Fibroblast of pulmonary artery (primary cell): ENCODE data around the gene TP53TG5.

Experiments
- DNase-seq: peaks from one replicate; pipeline ENCODE4 v3.0.0-alpha.2; 2010; ENCODE audit warnings: low read depth
- H3K4me3 ChIP-seq: replicated peaks from 2 replicates; pipeline ENCODE4 v1.5.1; 2011; ENCODE audit warnings: low read depth, mild to moderate bottlenecking, control low read depth, low read length, moderate library complexity
- CTCF ChIP-seq: IDR thresholded peaks from 2 replicates; pipeline ENCODE4 v1.5.1; 2011; ENCODE audit warnings: mild to moderate bottlenecking, control low read depth, low read length, inconsistent platforms; ENCODE audit errors: missing control alignments

TP53TG5 gene

DNA sequence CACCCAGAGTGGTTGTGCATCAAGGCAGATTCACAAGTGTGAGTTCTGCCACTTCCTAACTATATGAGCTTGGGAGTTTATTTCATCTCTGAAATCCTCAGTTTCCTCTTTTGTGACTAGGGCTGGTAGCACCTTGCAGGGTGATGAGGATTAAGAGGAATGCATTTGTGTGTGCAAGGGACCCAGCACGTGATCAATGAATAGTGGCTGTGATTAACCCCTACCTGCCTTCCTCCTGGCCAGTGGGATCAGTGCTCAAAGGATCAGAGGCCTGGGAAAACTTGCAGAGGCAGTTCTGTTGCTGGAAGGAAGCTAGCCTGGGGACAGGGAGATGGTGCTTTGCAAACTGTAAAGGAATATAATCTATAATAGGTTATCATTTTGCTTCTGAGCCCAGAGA is 37.2 kb downstream of the TP53TG5 start:
- no peak for TF ChIP-seq CTCF
- no peak overlapping the region for H3K4me3 ChIP-seq
- DNase-seq: no peak

DNA sequence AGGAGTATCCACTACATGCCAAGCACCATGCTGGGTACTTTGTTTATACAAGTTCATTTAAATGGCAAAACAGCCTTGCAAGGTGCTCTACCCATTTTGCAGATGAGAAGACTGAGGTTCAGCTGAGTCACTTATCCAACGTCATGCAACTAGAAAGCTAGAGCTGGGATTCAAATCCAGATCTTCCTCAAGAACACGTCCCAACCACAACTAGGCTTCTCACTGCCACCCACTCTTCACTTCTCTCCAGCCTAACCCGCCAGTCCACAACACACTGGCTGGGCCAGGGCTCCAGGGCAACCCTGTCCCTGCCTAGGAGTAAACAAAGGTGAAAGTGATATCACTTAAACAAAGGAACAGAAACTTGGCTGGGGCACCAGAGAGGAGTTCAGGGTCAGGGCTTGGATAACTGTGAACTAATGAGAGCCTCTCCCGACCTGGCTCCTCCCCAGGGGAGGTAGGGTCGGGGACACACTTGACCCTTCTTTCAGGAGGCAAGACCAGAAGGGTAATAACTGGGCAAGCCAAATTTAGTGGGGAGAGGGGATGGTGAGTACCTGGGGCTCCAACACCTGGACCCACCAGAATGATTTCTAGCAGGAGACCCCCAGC is 37.8 kb downstream of the TP53TG5 start:
- no peak overlapping the region for H3K4me3 ChIP-seq
- no peak for TF ChIP-seq CTCF
- no peak for DNase-seq

GRCh38 chr20:45339799-45340198 is 38.3 kb downstream of the TP53TG5 start:
- no peak for DNase-seq
- TF ChIP-seq CTCF: no peak
- no peak overlapping the region for H3K4me3 ChIP-seq

DNA sequence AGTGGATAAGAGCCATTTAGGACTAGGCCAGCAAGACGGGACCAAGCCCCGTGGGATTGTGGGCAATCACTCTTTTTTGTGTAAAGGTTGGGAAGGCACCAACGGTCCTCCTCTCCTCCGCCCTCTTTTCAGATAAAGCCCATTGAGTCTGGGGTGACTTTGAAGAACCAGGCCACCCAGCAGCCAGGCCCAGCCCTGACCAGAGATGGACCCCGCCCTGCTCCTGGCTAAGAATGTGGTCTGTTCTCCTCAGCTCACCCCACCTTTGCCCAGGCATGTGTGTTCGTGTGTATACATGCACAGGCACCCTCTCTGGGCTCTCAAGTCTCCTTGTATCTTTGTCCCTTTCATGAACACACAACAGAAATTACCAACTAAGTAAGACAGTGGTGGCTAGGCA is 39.0 kb downstream of the TP53TG5 start:
- H3K4me3 ChIP-seq: no peak overlapping the region
- no peak for TF ChIP-seq CTCF
- no peak for DNase-seq

DNA sequence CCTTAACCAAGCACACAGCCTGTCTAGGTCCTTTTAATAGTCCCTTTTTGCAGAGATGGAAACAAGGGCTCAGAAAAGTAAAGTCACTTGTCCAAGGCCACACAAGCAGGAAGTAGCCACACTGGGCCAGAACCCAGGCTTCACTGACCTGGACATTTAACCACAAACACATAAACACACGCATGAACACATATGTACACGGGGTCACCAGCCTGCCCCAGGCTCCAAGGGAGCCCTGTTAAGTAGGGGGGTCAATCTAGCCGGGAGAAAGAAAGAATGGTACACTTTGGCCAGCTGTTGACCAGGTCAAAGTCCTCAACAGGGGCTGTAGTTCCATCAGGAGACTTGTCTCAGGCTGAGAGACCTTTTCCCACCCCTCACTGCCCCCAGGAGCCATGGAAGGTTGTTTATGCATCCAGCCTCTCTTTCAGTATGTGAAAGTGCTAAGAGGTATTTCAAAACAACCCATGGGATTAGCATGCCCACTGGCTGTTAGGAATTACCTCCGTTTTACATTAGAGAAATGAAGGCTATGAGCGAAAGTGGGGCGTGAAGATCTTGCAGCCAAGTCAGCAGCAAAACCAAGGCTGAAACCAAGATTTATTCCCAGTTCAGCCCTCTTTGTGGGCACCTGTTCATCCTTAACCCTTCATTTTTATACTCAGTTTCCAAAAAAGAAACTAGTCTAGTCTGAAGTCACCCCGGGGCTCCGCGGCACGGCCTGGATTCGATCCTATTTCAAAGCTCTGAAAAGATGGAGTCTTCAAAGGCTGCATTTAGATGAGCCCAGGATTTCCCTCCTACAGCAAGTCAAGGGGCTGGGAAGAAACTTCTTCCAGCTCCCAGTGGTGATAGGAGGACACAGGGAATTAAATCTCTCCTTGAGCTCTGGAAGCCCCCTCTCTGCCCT is 39.7 kb downstream of the TP53TG5 start:
- DNase-seq: no peak
- TF ChIP-seq CTCF: no peak
- no peak overlapping the region for H3K4me3 ChIP-seq

- H3K4me3 ChIP-seq: no peak overlapping the region
- peak; percentile 88 for DNase-seq
- no peak for TF ChIP-seq CTCF
Observed at GRCh38 chr20:45337367-45338120, 40.6 kb downstream of the TP53TG5 start.
